GM23248 (cell line): Measurements from ENCODE around the gene POP4.

Experiments used
- EZH2 ChIP-seq: fragments of 200-600 bp; sonication (generic); IDR thresholded peaks from 2 replicates; pipeline ENCODE4 v1.6.1; 2018; ENCODE audit warnings: antibody characterized with exemption, mild to moderate bottlenecking; ENCODE audit not compliant: insufficient read depth, poor library complexity, severe bottlenecking
- EZH2phosphoT487 ChIP-seq: fragments of 200-600 bp; sonication (generic); IDR thresholded peaks from 2 replicates; pipeline ENCODE4 v1.6.1; 2018; ENCODE audit warnings: antibody characterized with exemption, moderate library complexity, mild to moderate bottlenecking, low read depth; ENCODE audit not compliant: insufficient read depth

GRCh38 chr19:29590278-29590677, 15.8 kb upstream of the POP4 start:
- TF ChIP-seq EZH2, result no peak
- TF ChIP-seq EZH2phosphoT487, result no peak
